ENCODE measurements around the gene PGLYRP2. TPM values are rescaled to one million over a fixed set of nuclear protein-coding genes. Genes with fewer than 3 reads are reported as not detected.

PGLYRP2 gene
- total and polyA plus RNA-seq, 9 of the 15 experiments (the other 6 are each of a cell fraction or from before 2014, with no cell fraction given), result not detected

DNA sequence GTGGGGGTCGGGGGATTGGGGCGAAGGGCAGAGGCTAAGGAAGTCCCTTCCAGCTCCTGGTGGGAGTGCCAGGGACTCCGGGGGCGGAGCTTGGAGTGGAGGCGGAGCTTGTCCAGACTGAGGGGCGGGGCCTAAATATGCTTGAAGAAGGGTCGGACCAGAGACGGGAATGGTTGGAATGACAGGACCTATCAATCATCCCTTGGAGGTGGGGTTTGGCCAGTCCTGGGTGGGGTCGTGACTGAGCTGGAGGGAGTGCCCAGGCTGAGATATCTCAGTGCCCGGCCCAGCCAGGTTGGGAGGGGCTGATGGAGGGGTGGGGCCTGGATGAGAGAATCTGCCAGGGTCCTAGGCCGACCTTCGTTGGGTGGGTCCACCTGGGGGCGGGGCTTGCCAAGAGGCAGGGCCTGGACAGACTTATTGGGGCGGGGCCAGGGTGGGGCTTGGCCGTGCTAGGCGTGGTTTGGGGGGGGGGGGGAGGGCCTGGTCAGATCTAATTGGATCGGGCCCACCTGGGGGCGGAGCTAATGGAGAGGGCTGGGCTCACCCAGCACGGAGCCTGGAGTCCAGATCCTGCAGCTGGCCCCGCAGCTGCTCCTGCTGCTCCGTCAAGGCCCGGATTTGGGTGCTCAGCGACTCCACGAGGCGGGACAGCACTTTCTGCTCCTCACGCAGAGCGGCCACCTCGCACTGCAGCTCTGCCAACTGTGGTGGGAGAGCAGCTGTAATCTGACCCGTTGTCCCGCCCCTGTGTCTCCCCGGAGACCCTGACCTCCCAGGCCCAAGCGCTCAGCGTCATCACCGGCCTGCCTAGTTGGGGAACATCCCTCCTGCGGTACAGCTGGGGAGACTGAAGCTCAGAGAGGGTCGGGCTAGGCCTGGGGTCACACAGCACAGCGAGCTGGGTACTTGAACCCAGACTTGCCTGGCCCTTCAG, 26.9 kb downstream of the PGLYRP2 start (continued):
- TF ChIP-seq STAT5B (CRISPR knock-in tag; IDR thresholded peaks at IDR 0.05) (no peak), NR1H2 (CRISPR knock-in tag; IDR thresholded peaks at IDR 0.05) (no peak), ZNF197 (CRISPR knock-in tag; IDR thresholded peaks at IDR 0.05; ENCODE audit: low read depth) (no peak), RBFOX2 (IDR thresholded peaks at IDR 0.05; ENCODE audit: low read depth, low read length) (peak; percentile 35; the same call in 1 of the 2 replicates)
- TF ChIP-seq, protein P1, sequence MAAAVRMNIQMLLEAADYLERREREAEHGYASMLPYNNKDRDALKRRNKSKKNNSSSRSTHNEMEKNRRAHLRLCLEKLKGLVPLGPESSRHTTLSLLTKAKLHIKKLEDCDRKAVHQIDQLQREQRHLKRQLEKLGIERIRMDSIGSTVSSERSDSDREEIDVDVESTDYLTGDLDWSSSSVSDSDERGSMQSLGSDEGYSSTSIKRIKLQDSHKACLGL (CRISPR knock-in tag; IDR thresholded peaks at IDR 0.05; ENCODE audit: borderline replicate concordance, poor library complexity, severe bottlenecking), result no peak

DNA sequence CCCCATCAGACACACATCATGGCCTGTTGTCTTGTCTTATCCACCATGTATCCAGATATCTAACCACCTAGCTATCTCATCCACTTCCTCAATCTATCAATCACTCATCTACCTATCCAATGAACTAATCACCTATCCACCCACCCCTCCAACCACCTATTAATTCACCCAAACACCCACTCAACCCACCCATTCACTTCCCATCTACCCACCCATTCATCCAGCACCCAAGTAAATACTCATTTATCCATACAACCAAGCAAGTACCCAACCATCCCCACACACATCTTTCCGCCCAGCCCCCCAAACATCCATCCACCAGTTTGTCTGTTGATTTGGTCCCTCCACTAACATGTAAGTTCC, 28.8 kb downstream of the PGLYRP2 start:
- H3K36me3 ChIP-seq (ENCODE audit: control insufficient read depth, insufficient read depth, low read length), result no peaks in the 10 kb centered on the region
- ATAC-seq (no peak), FAIRE-seq (no peak), DNase-seq (ENCODE audit: extremely low read depth in 1 of 4, low spot score in 3 of 4) (no peak)
- H3K9me3 ChIP-seq (replicated peaks; ENCODE audit: control insufficient read depth, insufficient read depth, low read depth, low read length), result no peaks in the 10 kb centered on the region
- H3K4me1 ChIP-seq (replicated peaks in 1 of 2; ENCODE audit: control insufficient read depth in 2 of 2, insufficient read depth in 2 of 2, low read length in 2 of 2), result peaks cover 29 to 50% of the 10 kb centered on the region in 2 experiments
- H3K27ac ChIP-seq (ENCODE audit: extremely low read depth, low read depth, low read length), result peak overlapping the region; percentile 32; the same call in 2 of the 3 replicates
- no peak overlapping the region for H3K4me3 ChIP-seq
- H3K9me1 ChIP-seq (ENCODE audit: control insufficient read depth, insufficient read depth, low read length), result no peaks in the 10 kb centered on the region
- ChIA-PET POLR2A (interaction anchor here (0.8 kb wide), 1 partner anchor 32 kb away, joined by 4 read pairs; the partner anchor contains the start of gene AKAP8L), CTCF (ENCODE audit: low intra/inter-chr PET ratio) (interaction anchor here (0.7 kb wide), 1 partner anchor 273 kb away, joined by 3 read pairs; no protein-coding TSS in a partner anchor)
- H3K27me3 ChIP-seq (ENCODE audit: control insufficient read depth in 2 of 2, insufficient read depth in 2 of 2, low read length in 2 of 2), result peaks cover 0 to 23% of the 10 kb centered on the region in 2 experiments; a peak in 1 of 5 replicates
- peak overlapping the region; percentile 84 for H3K4me2 ChIP-seq (ENCODE audit: insufficient read depth, low read length)
- H2AFZ ChIP-seq (ENCODE audit: low read depth, low read length), result peak overlapping the region; percentile 92
- H3K9ac ChIP-seq (ENCODE audit: insufficient read depth in 1 of 2, low read depth in 2 of 2, low read length in 2 of 2), result no peak overlapping the region
- H3K79me2 ChIP-seq (ENCODE audit: control insufficient read depth, insufficient read depth, low read length), result no peaks in the 10 kb centered on the region
- H4K20me1 ChIP-seq (replicated peaks; ENCODE audit: control insufficient read depth, insufficient read depth, low read length), result 0 out of 2 replicates have a peak, but pooled peaks cover 2% of the 10 kb centered on the region
- intact Hi-C loops (cut with micrococcal nuclease) (no loop called here), in situ Hi-C loops (cut with MboI) (no loop called here)
- 89% methylated on average over 1 of the region's 1 CpG for WGBS (ENCODE audit: insufficient coverage, low coverage, missing lambda C conversion rate)
- BruUV-seq (replicated peaks), result no TSS peak
- TF ChIP-seq MIER1 (IDR thresholded peaks at IDR 0.05; ENCODE audit: low read depth), result 0 out of 2 replicates have a peak, but pooled peaks have one; percentile 0
- no peak for TF ChIP-seq RBM39 (optimal IDR thresholded peaks at IDR 0.05; ENCODE audit: low read depth, low read length)
- TF ChIP-seq, protein P2, sequence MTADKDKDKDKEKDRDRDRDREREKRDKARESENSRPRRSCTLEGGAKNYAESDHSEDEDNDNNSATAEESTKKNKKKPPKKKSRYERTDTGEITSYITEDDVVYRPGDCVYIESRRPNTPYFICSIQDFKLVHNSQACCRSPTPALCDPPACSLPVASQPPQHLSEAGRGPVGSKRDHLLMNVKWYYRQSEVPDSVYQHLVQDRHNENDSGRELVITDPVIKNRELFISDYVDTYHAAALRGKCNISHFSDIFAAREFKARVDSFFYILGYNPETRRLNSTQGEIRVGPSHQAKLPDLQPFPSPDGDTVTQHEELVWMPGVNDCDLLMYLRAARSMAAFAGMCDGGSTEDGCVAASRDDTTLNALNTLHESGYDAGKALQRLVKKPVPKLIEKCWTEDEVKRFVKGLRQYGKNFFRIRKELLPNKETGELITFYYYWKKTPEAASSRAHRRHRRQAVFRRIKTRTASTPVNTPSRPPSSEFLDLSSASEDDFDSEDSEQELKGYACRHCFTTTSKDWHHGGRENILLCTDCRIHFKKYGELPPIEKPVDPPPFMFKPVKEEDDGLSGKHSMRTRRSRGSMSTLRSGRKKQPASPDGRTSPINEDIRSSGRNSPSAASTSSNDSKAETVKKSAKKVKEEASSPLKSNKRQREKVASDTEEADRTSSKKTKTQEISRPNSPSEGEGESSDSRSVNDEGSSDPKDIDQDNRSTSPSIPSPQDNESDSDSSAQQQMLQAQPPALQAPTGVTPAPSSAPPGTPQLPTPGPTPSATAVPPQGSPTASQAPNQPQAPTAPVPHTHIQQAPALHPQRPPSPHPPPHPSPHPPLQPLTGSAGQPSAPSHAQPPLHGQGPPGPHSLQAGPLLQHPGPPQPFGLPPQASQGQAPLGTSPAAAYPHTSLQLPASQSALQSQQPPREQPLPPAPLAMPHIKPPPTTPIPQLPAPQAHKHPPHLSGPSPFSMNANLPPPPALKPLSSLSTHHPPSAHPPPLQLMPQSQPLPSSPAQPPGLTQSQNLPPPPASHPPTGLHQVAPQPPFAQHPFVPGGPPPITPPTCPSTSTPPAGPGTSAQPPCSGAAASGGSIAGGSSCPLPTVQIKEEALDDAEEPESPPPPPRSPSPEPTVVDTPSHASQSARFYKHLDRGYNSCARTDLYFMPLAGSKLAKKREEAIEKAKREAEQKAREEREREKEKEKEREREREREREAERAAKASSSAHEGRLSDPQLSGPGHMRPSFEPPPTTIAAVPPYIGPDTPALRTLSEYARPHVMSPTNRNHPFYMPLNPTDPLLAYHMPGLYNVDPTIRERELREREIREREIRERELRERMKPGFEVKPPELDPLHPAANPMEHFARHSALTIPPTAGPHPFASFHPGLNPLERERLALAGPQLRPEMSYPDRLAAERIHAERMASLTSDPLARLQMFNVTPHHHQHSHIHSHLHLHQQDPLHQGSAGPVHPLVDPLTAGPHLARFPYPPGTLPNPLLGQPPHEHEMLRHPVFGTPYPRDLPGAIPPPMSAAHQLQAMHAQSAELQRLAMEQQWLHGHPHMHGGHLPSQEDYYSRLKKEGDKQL (CRISPR knock-in tag; IDR thresholded peaks at IDR 0.05; ENCODE audit: borderline replicate concordance), result no peak
- TF ChIP-seq GABPB2 (CRISPR knock-in tag; conservative IDR thresholded peaks at IDR 0.05), result no peak
- no peak for TF ChIP-seq GTF2A2 (tag; IDR thresholded peaks at IDR 0.05)
- TF ChIP-seq SPI1 (IDR thresholded peaks at IDR 0.05; ENCODE audit: borderline replicate concordance, low read depth, low read length), result 0 out of 2 replicates have a peak, but pooled peaks have one; percentile 14
